ENCODE data around the gene RAD1.

RAD1 gene

GRCh38 chr5:34863946-34864345 is 51.4 kb downstream of the RAD1 start:
- no peak overlapping the region for H3K9ac ChIP-seq (ENCODE audit: low read length)
- DNase-seq (ENCODE audit: low read depth): no peak
- no peaks in the 10 kb centered on the region for H3K27me3 ChIP-seq (replicated peaks; ENCODE audit: control insufficient read depth, insufficient read depth, low read length)
- H3K36me3 ChIP-seq (ENCODE audit: control insufficient read depth, insufficient read depth, low read length, severe bottlenecking): no peaks in the 10 kb centered on the region
- H3K9me3 ChIP-seq (ENCODE audit: control insufficient read depth, low read length): no peaks in the 10 kb centered on the region
- peaks cover 4% of the 10 kb centered on the region for H3K4me1 ChIP-seq (ENCODE audit: control insufficient read depth, insufficient read depth, low read length)
- H3K4me3 ChIP-seq (ENCODE audit: low read length): no peak overlapping the region

- Histone ChIP-seq H3K4me1 (ENCODE audit: control insufficient read depth, insufficient read depth, low read length) (peaks cover 18% of the 10 kb centered on the region), H3K9ac (ENCODE audit: low read length) (no peak overlapping the region)
Measured at GRCh38 chr5:34859253-34859652, 56.1 kb downstream of the RAD1 start.

GRCh38 chr5:34858790-34859189 is 56.5 kb downstream of the RAD1 start:
- no peak overlapping the region for H3K9ac ChIP-seq (ENCODE audit: low read length)
- peak; percentile 56 for DNase-seq (ENCODE audit: low read depth)
- no peaks in the 10 kb centered on the region for H3K9me3 ChIP-seq (ENCODE audit: control insufficient read depth, low read length)
- H3K4me1 ChIP-seq (ENCODE audit: control insufficient read depth, insufficient read depth, low read length): peaks cover 18% of the 10 kb centered on the region
- H3K27me3 ChIP-seq (replicated peaks; ENCODE audit: control insufficient read depth, insufficient read depth, low read length): no peaks in the 10 kb centered on the region
- H3K36me3 ChIP-seq (ENCODE audit: control insufficient read depth, insufficient read depth, low read length, severe bottlenecking): no peaks in the 10 kb centered on the region
- no peak overlapping the region for H3K4me3 ChIP-seq (ENCODE audit: low read length)

More at GRCh38 chr5:34859253-34859652, 56.1 kb downstream of the RAD1 start:
- Histone ChIP-seq H3K36me3 (ENCODE audit: control insufficient read depth, insufficient read depth, low read length, severe bottlenecking) (no peaks in the 10 kb centered on the region), H3K27me3 (replicated peaks; ENCODE audit: control insufficient read depth, insufficient read depth, low read length) (no peaks in the 10 kb centered on the region), H3K4me3 (ENCODE audit: low read length) (no peak overlapping the region), H3K9me3 (ENCODE audit: control insufficient read depth, low read length) (no peaks in the 10 kb centered on the region)
- DNase-seq (ENCODE audit: low read depth): no peak

- no peak for DNase-seq (ENCODE audit: low read depth)
- Histone ChIP-seq H3K36me3 (ENCODE audit: control insufficient read depth, insufficient read depth, low read length, severe bottlenecking) (no peaks in the 10 kb centered on the region), H3K9ac (ENCODE audit: low read length) (no peak overlapping the region), H3K4me1 (ENCODE audit: control insufficient read depth, insufficient read depth, low read length) (peaks cover 18% of the 10 kb centered on the region), H3K4me3 (ENCODE audit: low read length) (no peak overlapping the region), H3K27me3 (replicated peaks; ENCODE audit: control insufficient read depth, insufficient read depth, low read length) (no peaks in the 10 kb centered on the region), H3K9me3 (ENCODE audit: control insufficient read depth, low read length) (no peaks in the 10 kb centered on the region)
Measured at GRCh38 chr5:34857894-34858293, 57.4 kb downstream of the RAD1 start.

- Histone ChIP-seq H3K4me3 (ENCODE audit: low read length) (no peak overlapping the region), H3K9me3 (ENCODE audit: control insufficient read depth, low read length) (no peaks in the 10 kb centered on the region), H3K36me3 (ENCODE audit: control insufficient read depth, insufficient read depth, low read length, severe bottlenecking) (no peaks in the 10 kb centered on the region), H3K27me3 (replicated peaks; ENCODE audit: control insufficient read depth, insufficient read depth, low read length) (no peaks in the 10 kb centered on the region), H3K4me1 (ENCODE audit: control insufficient read depth, insufficient read depth, low read length) (peaks cover 18% of the 10 kb centered on the region), H3K9ac (ENCODE audit: low read length) (no peak overlapping the region)
- DNase-seq (ENCODE audit: low read depth): peak; percentile 26
Measured at GRCh38 chr5:34857161-34857560, 58.1 kb downstream of the RAD1 start.
